ENCODE data around the gene LRRTM4.

DNA sequence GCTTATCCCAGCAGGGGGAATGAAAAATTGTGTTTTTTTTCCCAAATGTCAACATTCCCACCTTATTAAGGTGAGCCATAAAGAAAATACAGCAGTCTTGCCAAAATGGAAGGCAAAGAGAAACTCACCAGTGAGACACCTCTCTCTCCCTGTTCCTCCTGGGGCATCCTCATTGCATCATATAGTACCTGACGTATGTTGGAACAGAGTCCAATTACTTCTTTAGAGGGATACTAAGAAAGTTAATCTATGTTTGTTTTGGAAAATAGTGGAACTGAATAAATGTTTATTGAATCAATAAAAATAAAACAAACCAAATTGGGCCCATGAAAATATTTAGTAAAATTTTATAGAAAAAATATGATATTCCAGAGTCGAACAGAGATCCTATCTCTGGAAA is 700.4 kb downstream of the LRRTM4 start:
- TF ChIP-seq, protein P1, sequence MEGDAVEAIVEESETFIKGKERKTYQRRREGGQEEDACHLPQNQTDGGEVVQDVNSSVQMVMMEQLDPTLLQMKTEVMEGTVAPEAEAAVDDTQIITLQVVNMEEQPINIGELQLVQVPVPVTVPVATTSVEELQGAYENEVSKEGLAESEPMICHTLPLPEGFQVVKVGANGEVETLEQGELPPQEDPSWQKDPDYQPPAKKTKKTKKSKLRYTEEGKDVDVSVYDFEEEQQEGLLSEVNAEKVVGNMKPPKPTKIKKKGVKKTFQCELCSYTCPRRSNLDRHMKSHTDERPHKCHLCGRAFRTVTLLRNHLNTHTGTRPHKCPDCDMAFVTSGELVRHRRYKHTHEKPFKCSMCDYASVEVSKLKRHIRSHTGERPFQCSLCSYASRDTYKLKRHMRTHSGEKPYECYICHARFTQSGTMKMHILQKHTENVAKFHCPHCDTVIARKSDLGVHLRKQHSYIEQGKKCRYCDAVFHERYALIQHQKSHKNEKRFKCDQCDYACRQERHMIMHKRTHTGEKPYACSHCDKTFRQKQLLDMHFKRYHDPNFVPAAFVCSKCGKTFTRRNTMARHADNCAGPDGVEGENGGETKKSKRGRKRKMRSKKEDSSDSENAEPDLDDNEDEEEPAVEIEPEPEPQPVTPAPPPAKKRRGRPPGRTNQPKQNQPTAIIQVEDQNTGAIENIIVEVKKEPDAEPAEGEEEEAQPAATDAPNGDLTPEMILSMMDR (IDR thresholded peaks at IDR 0.05; ENCODE audit: low read length), result no peak
- TF ChIP-seq EZH2 (IDR thresholded peaks at IDR 0.05; ENCODE audit: borderline replicate concordance, low read length), result no peak

All from OCI-LY1 (cell line).